Measurements from ENCODE around the gene TAL1. TPM values are rescaled to one million over a fixed set of nuclear protein-coding genes. Genes with fewer than 3 reads are reported as not detected.

The TAL1 gene
- total RNA-seq, 4 donors from 2014 or later, result 1.2 to 7.4 (median 2.9) TPM

DNA sequence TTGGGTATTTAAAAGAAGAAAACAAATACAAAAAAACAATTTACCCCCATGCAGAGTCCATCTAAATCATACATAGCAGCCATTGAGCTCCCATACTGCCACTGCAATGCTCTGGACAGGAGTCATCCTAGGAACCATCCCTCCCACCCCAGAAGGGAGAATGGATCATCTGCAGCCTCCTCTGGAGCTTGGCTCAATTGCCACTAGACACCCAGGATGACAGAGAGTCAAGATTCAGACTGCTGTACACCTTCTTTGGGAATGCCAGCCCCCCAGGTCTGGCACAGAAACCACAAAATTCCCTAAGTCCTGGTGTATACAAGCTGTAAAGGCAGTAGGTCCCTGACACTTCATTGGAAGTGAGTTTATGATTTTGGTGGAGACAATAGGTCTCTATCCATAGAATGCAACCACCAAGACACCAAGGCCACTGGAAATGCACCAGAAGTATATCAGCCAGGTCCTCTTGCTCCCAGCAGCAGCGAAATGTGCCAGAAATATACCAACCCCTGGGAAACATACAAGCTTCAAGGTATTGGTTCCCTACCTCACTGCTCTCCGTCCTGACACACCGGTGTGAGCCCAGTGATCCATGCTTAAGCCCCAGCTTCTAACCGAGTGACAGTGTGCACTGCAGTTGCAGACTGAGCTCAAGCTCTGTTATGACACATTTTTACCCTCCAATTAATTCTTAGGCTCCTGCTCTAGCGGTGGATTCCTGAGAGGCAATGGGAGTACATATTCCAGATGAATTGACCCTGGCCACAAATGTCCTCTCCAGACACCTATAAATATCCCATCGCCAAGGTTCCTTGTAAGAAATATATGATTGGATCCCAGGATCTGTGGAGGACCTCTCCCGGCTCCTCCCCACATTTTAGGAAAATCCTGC, 4.4 kb downstream of the TAL1 start:
- peak in 1 of 3 donors; percentile 4 for DNase-seq
- H3K27me3 ChIP-seq, result peaks cover 0 to 70% of the 10 kb centered on the region in 2 donors
- H3K9me3 ChIP-seq, result no peaks in the 10 kb centered on the region
- H3K36me3 ChIP-seq, result no peaks in the 10 kb centered on the region
- TF ChIP-seq CTCF (IDR thresholded peaks at IDR 0.05) (no peak), POLR2A (IDR thresholded peaks at IDR 0.05) (no peak)
- no peak overlapping the region for H3K27ac ChIP-seq
- peak overlapping the region in 1 of 4 donors; percentile 34 for H3K4me3 ChIP-seq
- H3K4me1 ChIP-seq, result peaks cover 4 to 44% (median 13%) of the 10 kb centered on the region in 4 donors

DNA sequence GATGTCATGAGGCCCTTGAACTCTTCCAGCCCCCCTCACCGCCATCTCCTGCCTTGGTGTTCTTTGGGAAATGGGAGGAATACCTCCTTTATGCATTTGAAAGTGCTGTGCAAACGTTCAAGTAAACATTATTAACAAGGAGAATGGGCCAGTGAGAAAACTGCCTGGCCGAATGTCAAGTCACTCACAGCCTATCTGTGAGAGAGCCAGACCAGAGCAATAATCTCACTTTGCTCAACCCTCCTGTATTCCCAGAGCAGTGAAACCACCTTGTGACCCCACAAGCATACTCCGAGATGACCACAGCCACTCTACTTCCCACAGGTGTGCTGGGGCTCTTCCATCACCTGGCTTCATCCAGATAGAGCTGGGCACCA, 5.2 kb downstream of the TAL1 start:
- TF ChIP-seq CTCF (IDR thresholded peaks at IDR 0.05) (no peak), POLR2A (IDR thresholded peaks at IDR 0.05) (no peak)

GRCh38 chr1:47226121-47226838, 5.7 kb downstream of the TAL1 start:
- TF ChIP-seq CTCF (IDR thresholded peaks at IDR 0.05), result no peak
- TF ChIP-seq POLR2A (IDR thresholded peaks at IDR 0.05), result no peak
- peak in 1 of 3 donors; percentile 36 for DNase-seq
- peak overlapping the region in 1 of 4 donors; percentile 36 for H3K4me3 ChIP-seq
- H3K36me3 ChIP-seq, result no peaks in the 10 kb centered on the region
- peak overlapping the region in 1 of 4 donors; percentile 20 for H3K27ac ChIP-seq
- H3K27me3 ChIP-seq, result peaks cover 0 to 57% of the 10 kb centered on the region in 2 donors
- H3K4me1 ChIP-seq, result peaks cover 0 to 33% (median 6%) of the 10 kb centered on the region in 4 donors
- H3K9me3 ChIP-seq, result no peaks in the 10 kb centered on the region

More for the DNA sequence above, 5.2 kb downstream of the TAL1 start:
- no peaks in the 10 kb centered on the region for H3K9me3 ChIP-seq
- H3K4me1 ChIP-seq, result peaks cover 4 to 39% (median 9%) of the 10 kb centered on the region in 4 donors
- no peak overlapping the region for H3K4me3 ChIP-seq
- no peaks in the 10 kb centered on the region for H3K36me3 ChIP-seq
- peaks cover 0 to 62% of the 10 kb centered on the region in 2 donors for H3K27me3 ChIP-seq
- peak in 1 of 3 donors; percentile 8 for DNase-seq
- H3K27ac ChIP-seq, result no peak overlapping the region

- peaks cover 0 to 27% (median 4%) of the 10 kb centered on the region in 4 donors for H3K4me1 ChIP-seq
- H3K9me3 ChIP-seq, result no peaks in the 10 kb centered on the region
- DNase-seq, result peak in 1 of 3 donors; percentile 40
- peak overlapping the region in 1 of 4 donors; percentile 20 for H3K27ac ChIP-seq
- no peaks in the 10 kb centered on the region for H3K36me3 ChIP-seq
- H3K27me3 ChIP-seq, result peaks cover 0 to 50% of the 10 kb centered on the region in 2 donors
- no peak for TF ChIP-seq POLR2A (IDR thresholded peaks at IDR 0.05)
- H3K4me3 ChIP-seq, result peak overlapping the region in 3 of 4 donors; percentile 26 to 46 (median 36)
Measured at GRCh38 chr1:47225430-47226100, 6.5 kb downstream of the TAL1 start.

- TF ChIP-seq POLR2A (IDR thresholded peaks at IDR 0.05) (no peak), CTCF (IDR thresholded peaks at IDR 0.05) (no peak)
- H3K9me3 ChIP-seq, result no peaks in the 10 kb centered on the region
- H3K36me3 ChIP-seq, result no peaks in the 10 kb centered on the region
- DNase-seq, result no peak
- H3K27ac ChIP-seq, result no peak overlapping the region
- H3K4me1 ChIP-seq, result peaks cover 0 to 27% (median 4%) of the 10 kb centered on the region in 4 donors
- peaks cover 0 to 42% of the 10 kb centered on the region in 2 donors for H3K27me3 ChIP-seq
- peak overlapping the region in 3 of 4 donors; percentile 26 to 46 (median 36) for H3K4me3 ChIP-seq
Measured at GRCh38 chr1:47224676-47225399, 7.2 kb downstream of the TAL1 start.
